CD4-positive, CD25-positive, alpha-beta regulatory T cell (primary cell): ENCODE measurements around the gene BCL6B. TPM values are rescaled to one million over a fixed set of nuclear protein-coding genes. Genes with fewer than 3 reads are reported as not detected.

Experiments used
- ATAC-seq, 2 donors: fragments of 150-1000 bp; cut with Tn5 transposase; one replicate each; pipeline ENCODE4 v1.10.0; 2021; ENCODE audit warnings: low read depth in 2 of 2, moderate number of reproducible peaks in 2 of 2, moderate library complexity in 1 of 2
- DNase-seq, 3 donors: peaks; one replicate each; pipeline versions ENCODE4 v3.0.0 to v3.0.0-alpha.2; 2012 to 2022; ENCODE audit warnings: mixed read lengths in 1 of 3
- H3K27ac ChIP-seq: one replicate; pipeline ENCODE4 v1.7.0; 2013; ENCODE audit warnings: mild to moderate bottlenecking, low read length; ENCODE audit not compliant: insufficient read depth, poor library complexity, severe bottlenecking
- H3K27me3 ChIP-seq: one replicate; pipeline ENCODE4 v1.7.0; 2013; ENCODE audit warnings: low read length; ENCODE audit not compliant: control insufficient read depth, insufficient read depth
- H3K36me3 ChIP-seq: one replicate; pipeline ENCODE4 v1.7.0; 2013; ENCODE audit warnings: mild to moderate bottlenecking, low read length, moderate library complexity; ENCODE audit not compliant: control insufficient read depth, insufficient read depth
- H3K4me1 ChIP-seq: 2 replicates; pipeline ENCODE4 v1.7.0; 2013; ENCODE audit warnings: mild to moderate bottlenecking, low read length; ENCODE audit not compliant: insufficient read depth, control insufficient read depth, poor library complexity, severe bottlenecking
- H3K4me3 ChIP-seq: one replicate; pipeline ENCODE4 v1.7.0; 2013; ENCODE audit warnings: low read depth, mild to moderate bottlenecking, low read length, moderate library complexity
- H3K9me3 ChIP-seq, 2 experiments: 1 replicate in 1 of 2; 2 replicates in 1 of 2; pipeline ENCODE4 v1.7.0; 2013; ENCODE audit warnings: low read length in 2 of 2, mild to moderate bottlenecking in 1 of 2, moderate library complexity in 1 of 2; ENCODE audit not compliant: control insufficient read depth in 2 of 2
- H3K27ac Mint-ChIP-seq, 3 donors: one replicate each; pipeline ENCODE4 v1.8.0; 2020 to 2022; ENCODE audit warnings: mild to moderate bottlenecking in 3 of 3, mixed read lengths in 3 of 3, moderate library complexity in 2 of 3
- H3K27me3 Mint-ChIP-seq: one replicate; pipeline ENCODE4 v1.8.0; 2022; ENCODE audit warnings: mild to moderate bottlenecking, mixed read lengths
- H3K36me3 Mint-ChIP-seq: one replicate; pipeline ENCODE4 v1.8.0; 2020; ENCODE audit warnings: mixed read lengths
- H3K4me1 Mint-ChIP-seq, 4 donors: one replicate each; pipeline ENCODE4 v1.8.0; 2020 to 2022; ENCODE audit warnings: mixed read lengths in 4 of 4, mild to moderate bottlenecking in 1 of 4
- H3K4me3 Mint-ChIP-seq, 4 donors: one replicate each; pipeline ENCODE4 v1.8.0; 2020 to 2022; ENCODE audit warnings: mild to moderate bottlenecking in 4 of 4, mixed read lengths in 4 of 4, moderate library complexity in 3 of 4
- H3K9me3 Mint-ChIP-seq, 7 donors: one replicate each; pipeline ENCODE4 v1.8.0; 2020 to 2022; ENCODE audit warnings: mixed read lengths in 7 of 7, mild to moderate bottlenecking in 3 of 7, moderate library complexity in 2 of 7
- polyA plus RNA-seq, 4 donors: library from polyadenylated mRNA; unstranded; fragments of 300-500 nt; fragmentation: Illumina TruSeq; gene quantifications; one replicate each; pipeline ENCODE4 v1.2.3, GENCODE V29; 2021
- total RNA-seq: library from RNA; stranded (reverse); gene quantifications from one replicate; pipeline ENCODE4 v1.2.3, GENCODE V29; 2022

The BCL6B gene
- total and polyA plus RNA-seq, 5 donors from 2014 or later: 0.42 TPM; not detected in 4

DNA sequence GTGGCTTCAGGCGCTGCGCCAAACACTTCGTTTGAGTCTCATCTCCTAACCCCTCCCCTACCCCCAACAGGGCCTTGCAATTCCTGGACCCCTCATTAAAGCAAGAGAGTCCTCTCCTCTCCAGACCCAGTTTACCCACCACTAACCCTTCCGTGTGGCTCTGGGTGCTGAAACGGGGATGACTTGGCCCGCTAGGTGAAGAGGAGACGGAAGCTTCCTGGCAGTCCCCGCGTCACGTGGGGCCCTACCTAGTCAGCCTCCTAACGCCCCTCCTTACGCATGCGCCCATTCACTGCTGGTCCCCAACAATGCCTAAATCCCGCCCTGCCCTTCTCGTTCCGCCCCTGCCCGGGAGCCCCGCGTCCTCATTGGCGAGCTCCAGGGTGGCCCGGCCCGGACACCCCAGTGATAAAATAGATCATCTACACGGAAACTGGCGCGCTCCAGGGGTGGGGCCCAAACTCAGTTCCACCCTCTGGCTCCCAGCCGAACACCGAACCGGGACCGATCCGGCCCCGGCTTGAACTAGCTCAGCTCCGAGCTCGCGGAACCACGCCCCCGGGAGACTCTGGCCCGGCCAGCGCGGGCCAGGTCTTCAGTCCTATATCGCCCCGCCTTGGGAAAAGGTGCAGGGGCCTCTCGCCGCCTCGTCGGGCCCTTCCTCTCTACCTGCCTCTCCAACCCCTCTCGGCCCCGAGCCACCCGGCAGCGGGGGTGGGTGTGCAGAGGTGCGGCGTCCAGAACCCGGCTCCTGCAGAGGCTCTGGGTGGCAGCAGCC, 12.9 kb downstream of the BCL6B start, which contains the start of gene SLC16A13:
SLC16A13 (plus strand) TSS at position 425 of the 778 bp plus-strand sequence. CDS start 368 bp downstream, outside the sequence.
- no peaks in the 10 kb centered on the region for H3K9me3 ChIP-seq
- Mint-ChIP-seq H3K9me3 (peaks cover 0 to 2% (median 0%) of the 10 kb centered on the region in 7 donors), H3K27me3 (peaks cover 5% of the 10 kb centered on the region), H3K27ac (peak within 1 kb of the TSS; percentile 95 to 99 (median 99)), H3K4me3 (peak within 1 kb of the TSS; percentile 91 to 96 (median 94)), H3K4me1 (peaks cover 0 to 74% (median 36%) of the 10 kb centered on the region in 4 donors), H3K36me3 (no peaks in the 10 kb centered on the region)
- H3K36me3 ChIP-seq: no peaks in the 10 kb centered on the region
- H3K27ac ChIP-seq: peak within 1 kb of the TSS; percentile 98
- ATAC-seq (peak; percentile 91 to 92), DNase-seq (peak; percentile 98 to 99 (median 99))
- peak within 1 kb of the TSS; percentile 85 for H3K4me3 ChIP-seq
- H3K4me1 ChIP-seq: peaks cover 49% of the 10 kb centered on the region
- no peaks in the 10 kb centered on the region for H3K27me3 ChIP-seq

DNA sequence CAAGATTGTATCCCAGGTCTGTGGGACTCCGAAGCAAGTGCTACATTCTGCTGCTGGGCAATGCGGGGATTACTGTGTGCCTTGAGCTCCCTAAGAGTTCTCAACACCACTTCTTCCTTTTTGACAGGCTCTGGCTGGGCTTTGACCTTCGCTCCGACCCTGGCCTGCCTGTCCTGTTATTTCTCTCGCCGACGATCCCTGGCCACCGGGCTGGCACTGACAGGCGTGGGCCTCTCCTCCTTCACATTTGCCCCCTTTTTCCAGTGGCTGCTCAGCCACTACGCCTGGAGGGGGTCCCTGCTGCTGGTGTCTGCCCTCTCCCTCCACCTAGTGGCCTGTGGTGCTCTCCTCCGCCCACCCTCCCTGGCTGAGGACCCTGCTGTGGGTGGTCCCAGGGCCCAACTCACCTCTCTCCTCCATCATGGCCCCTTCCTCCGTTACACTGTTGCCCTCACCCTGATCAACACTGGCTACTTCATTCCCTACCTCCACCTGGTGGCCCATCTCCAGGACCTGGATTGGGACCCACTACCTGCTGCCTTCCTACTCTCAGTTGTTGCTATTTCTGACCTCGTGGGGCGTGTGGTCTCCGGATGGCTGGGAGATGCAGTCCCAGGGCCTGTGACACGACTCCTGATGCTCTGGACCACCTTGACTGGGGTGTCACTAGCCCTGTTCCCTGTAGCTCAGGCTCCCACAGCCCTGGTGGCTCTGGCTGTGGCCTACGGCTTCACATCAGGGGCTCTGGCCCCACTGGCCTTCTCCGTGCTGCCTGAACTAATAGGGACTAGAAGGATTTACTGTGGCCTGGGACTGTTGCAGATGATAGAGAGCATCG, 15.4 kb downstream of the BCL6B start:
- Histone ChIP-seq H3K27me3 (no peaks in the 10 kb centered on the region), H3K36me3 (no peaks in the 10 kb centered on the region), H3K27ac (no peak overlapping the region), H3K4me1 (peaks cover 54% of the 10 kb centered on the region), H3K4me3 (no peak overlapping the region), H3K9me3 (no peaks in the 10 kb centered on the region)
- H3K36me3 Mint-ChIP-seq: no peaks in the 10 kb centered on the region
- H3K27ac Mint-ChIP-seq: peak overlapping the region in 1 of 3 donors; percentile 69
- no peaks in the 10 kb centered on the region for H3K9me3 Mint-ChIP-seq
- peaks cover 18% of the 10 kb centered on the region for H3K27me3 Mint-ChIP-seq
- DNase-seq (no peak), ATAC-seq (no peak)
- peaks cover 0 to 73% (median 30%) of the 10 kb centered on the region in 4 donors for H3K4me1 Mint-ChIP-seq
- H3K4me3 Mint-ChIP-seq: peak overlapping the region; percentile 48 to 91 (median 67)

DNA sequence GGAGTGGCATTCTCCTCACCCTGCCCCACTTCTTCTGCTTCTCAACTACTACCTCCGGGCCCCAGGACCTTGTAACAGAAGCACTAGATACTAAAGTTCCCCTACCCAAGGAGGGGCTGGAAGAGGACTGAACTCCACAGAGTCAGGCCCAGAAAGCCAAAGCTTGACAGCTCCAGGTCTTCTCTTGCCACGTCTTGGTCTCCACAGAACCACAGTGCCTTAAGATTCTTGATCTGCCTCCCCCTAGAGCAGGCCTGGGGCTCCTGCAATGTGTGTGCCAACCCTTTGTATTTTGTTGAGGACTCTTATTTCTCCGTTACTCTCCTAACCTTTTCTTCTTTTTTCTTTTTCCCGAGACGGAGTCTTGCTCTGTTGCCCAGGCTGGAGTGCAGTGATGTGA, 17.0 kb downstream of the BCL6B start:
- no peaks in the 10 kb centered on the region for H3K36me3 Mint-ChIP-seq
- H3K9me3 ChIP-seq: no peaks in the 10 kb centered on the region
- DNase-seq (no peak), ATAC-seq (no peak)
- H3K4me1 Mint-ChIP-seq: peaks cover 0 to 65% (median 25%) of the 10 kb centered on the region in 4 donors
- no peaks in the 10 kb centered on the region for H3K36me3 ChIP-seq
- peaks cover 23% of the 10 kb centered on the region for H3K27me3 Mint-ChIP-seq
- peak overlapping the region in 2 of 3 donors; percentile 37 to 74 for H3K27ac Mint-ChIP-seq
- H3K27me3 ChIP-seq: no peaks in the 10 kb centered on the region
- no peaks in the 10 kb centered on the region for H3K9me3 Mint-ChIP-seq
- peak overlapping the region in 3 of 4 donors; percentile 7 to 96 (median 69) for H3K4me3 Mint-ChIP-seq
- H3K4me1 ChIP-seq: peaks cover 48% of the 10 kb centered on the region
- H3K4me3 ChIP-seq: no peak overlapping the region
- no peak overlapping the region for H3K27ac ChIP-seq

DNA sequence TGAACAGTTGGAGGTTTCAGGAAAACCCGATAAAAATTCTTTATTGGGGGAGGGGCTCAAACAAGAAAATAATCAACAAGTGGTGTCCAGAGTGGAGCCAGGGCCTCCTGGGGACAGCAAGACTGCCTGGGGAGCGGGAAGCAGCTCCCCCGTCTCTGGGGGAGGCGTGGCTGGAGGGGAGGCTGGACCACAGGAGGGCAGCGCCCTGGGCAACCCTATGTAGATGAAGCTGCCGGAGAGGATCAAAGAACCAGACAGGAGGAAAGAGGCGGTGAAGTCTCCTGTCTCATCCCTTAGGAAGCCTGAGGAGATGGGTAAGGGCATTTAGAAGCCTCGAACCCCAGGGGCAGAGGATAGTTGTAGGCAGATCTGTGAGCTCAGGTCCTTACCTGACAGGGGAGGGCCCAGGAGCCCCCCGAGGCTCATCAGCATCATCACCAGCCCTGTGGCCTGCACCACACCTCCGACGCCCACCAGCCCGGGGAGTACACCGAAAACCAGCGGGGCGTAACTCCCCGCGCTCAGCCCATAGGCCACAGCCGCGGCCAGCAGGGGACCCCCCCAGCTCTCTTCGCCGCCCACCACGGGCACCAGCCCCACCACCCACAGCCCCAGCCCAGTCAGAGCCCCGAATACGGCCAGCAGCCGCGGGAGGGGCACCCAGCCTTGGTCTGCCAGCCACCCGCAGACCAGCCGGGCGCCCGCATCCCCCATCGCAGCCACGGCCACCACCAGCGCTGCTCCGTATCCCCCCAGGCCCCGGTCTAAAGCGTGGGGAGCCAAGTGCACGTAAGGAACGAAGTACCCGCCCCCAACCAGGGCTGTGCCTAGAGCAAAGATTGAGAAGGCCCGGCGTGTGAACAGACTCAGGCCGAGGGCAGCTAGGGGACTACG, 19.0 kb downstream of the BCL6B start:
- Mint-ChIP-seq H3K36me3 (no peaks in the 10 kb centered on the region), H3K4me1 (peaks cover 8 to 63% (median 22%) of the 10 kb centered on the region in 4 donors), H3K9me3 (no peaks in the 10 kb centered on the region), H3K27ac (peak overlapping the region; percentile 81 to 95 (median 91)), H3K4me3 (peak overlapping the region; percentile 69 to 92 (median 84)), H3K27me3 (peaks cover 32% of the 10 kb centered on the region)
- Histone ChIP-seq H3K36me3 (no peaks in the 10 kb centered on the region), H3K4me1 (peaks cover 44% of the 10 kb centered on the region), H3K4me3 (no peak overlapping the region), H3K27ac (peak overlapping the region; percentile 55), H3K9me3 (no peaks in the 10 kb centered on the region), H3K27me3 (no peaks in the 10 kb centered on the region)
- DNase-seq (no peak), ATAC-seq (peak in 1 of 2 donors; percentile 8)

DNA sequence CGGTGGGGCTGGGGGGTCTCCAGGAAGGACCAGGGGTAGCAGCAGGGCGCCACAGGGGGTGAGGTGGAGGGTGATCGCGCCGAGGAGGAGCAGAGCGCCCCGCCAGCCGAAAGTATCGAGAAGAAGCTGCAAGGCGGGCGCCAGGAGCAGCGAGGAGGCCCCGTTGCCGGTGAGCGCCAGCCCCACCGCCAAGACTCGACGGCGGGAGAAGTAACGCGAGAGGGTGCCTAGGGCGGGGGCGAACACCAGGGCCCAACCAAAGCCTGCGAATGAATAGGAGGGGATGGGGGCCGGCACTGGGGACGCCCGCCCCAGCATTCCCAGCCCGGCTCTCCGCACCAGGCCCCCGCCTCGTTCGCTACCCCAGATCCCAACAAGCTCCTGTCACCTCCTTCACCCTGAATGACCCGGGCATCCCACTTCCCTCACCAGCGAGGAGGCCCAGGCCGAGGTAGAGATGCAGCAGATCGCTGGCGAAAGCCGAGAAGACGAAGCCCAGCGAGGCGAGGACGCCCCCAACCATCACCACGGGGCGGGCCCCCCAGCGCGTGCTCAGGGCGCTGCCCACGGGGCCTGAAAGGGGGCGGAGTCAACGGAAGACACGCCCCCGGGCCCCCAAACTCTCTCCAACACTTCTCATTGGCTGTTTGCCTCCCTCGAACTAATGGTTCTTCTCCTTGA, 19.8 kb downstream of the BCL6B start:
- H3K4me1 Mint-ChIP-seq: peaks cover 12 to 65% (median 27%) of the 10 kb centered on the region in 4 donors
- H3K27ac ChIP-seq: peak overlapping the region; percentile 60

DNA sequence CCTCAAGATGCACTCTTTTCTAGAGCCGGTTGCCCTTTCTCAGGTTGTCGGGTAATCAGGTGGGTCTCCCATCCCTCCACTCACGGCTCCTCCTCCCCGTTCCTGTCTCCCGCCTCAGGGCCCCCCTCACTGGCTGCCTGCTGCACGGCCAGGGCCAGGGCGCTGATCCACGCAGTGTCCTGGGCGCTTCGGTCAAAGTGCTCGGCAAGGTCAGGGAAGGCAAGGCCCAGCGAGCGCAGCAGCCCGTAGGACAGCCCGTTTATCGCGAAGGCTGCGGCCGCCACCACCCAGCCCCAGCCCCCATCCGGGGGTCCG, 20.3 kb downstream of the BCL6B start:
- Histone ChIP-seq H3K4me1 (peaks cover 51% of the 10 kb centered on the region), H3K27me3 (no peaks in the 10 kb centered on the region), H3K4me3 (no peak overlapping the region), H3K27ac (peak overlapping the region; percentile 33), H3K36me3 (no peaks in the 10 kb centered on the region), H3K9me3 (no peaks in the 10 kb centered on the region)
- H3K4me3 Mint-ChIP-seq: peak overlapping the region in 3 of 4 donors; percentile 69 to 87 (median 80)
- DNase-seq (no peak), ATAC-seq (no peak)
- H3K36me3 Mint-ChIP-seq: no peaks in the 10 kb centered on the region
- H3K27me3 Mint-ChIP-seq: peaks cover 32% of the 10 kb centered on the region
- peak overlapping the region in 1 of 3 donors; percentile 46 for H3K27ac Mint-ChIP-seq
- H3K4me1 Mint-ChIP-seq: peaks cover 12 to 60% (median 28%) of the 10 kb centered on the region in 4 donors
- no peaks in the 10 kb centered on the region for H3K9me3 Mint-ChIP-seq

More for the DNA sequence above, 19.8 kb downstream of the BCL6B start:
- peak; percentile 10 to 15 for ATAC-seq
- Mint-ChIP-seq H3K36me3 (no peaks in the 10 kb centered on the region), H3K9me3 (no peaks in the 10 kb centered on the region), H3K27ac (peak overlapping the region; percentile 81 to 95 (median 91)), H3K4me3 (peak overlapping the region; percentile 69 to 92 (median 84)), H3K27me3 (peaks cover 32% of the 10 kb centered on the region)
- Histone ChIP-seq H3K36me3 (no peaks in the 10 kb centered on the region), H3K9me3 (no peaks in the 10 kb centered on the region), H3K4me3 (no peak overlapping the region), H3K27me3 (no peaks in the 10 kb centered on the region), H3K4me1 (peaks cover 48% of the 10 kb centered on the region)
- peak in 2 of 3 donors; percentile 46 to 50 for DNase-seq
